HL-60 (cell line): ENCODE measurements around the gene ACOXL.

Experiments used
- GABPA ChIP-seq: IDR thresholded peaks from 2 replicates; pipeline ENCODE4 v1.6.1; 2012; ENCODE audit warnings: low read depth
- POLR2AphosphoS5 ChIP-seq: IDR thresholded peaks from 2 replicates; pipeline ENCODE4 v1.6.1; 2012; ENCODE audit warnings: low read depth
- SPI1 ChIP-seq: IDR thresholded peaks from 2 replicates; pipeline ENCODE4 v1.6.1; 2012; ENCODE audit warnings: low read depth, mild to moderate bottlenecking, borderline replicate concordance
- TF ChIP-seq, protein P1 (sequence below): IDR thresholded peaks from one replicate; pipeline ENCODE4 v1.5.1; 2011; ENCODE audit warnings: low read length, control low read depth, inconsistent platforms; ENCODE audit not compliant: insufficient read depth
- TF ChIP-seq, protein P2 (sequence below): IDR thresholded peaks from 2 replicates; pipeline ENCODE4 v1.6.1; 2012; ENCODE audit warnings: low read depth; ENCODE audit not compliant: insufficient replicate concordance

DNA sequence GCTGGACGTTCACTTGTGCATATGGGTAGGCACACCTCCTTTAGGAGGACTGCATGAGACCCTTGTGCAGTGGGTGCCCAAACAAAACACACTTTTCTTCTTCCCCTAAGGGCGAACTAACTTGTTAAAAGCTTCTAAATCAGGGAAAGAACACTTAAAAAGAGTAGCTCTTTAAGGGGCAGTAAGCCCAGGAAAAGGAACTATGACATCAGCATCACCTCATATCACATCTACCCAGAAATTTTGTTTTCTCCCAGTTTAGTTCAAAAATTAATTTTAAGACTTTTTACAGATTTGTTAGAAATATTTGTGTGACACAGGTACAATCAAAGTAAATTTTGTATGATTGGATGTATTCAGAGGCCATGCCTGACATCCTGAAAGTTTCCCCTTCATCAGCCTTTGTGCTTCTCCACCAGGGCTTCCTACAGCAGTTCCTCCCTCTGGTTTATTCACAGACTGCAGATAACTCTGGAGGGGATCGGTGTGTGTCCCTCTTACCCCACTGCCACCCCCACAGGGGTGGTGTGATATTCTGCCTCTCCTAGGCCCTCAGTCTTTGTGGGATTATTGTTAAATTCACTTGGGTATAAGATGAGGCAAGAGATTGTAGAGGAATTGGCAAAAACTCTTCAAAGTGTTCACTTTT, 416.0 kb downstream of the ACOXL start:
- TF ChIP-seq, protein P1, sequence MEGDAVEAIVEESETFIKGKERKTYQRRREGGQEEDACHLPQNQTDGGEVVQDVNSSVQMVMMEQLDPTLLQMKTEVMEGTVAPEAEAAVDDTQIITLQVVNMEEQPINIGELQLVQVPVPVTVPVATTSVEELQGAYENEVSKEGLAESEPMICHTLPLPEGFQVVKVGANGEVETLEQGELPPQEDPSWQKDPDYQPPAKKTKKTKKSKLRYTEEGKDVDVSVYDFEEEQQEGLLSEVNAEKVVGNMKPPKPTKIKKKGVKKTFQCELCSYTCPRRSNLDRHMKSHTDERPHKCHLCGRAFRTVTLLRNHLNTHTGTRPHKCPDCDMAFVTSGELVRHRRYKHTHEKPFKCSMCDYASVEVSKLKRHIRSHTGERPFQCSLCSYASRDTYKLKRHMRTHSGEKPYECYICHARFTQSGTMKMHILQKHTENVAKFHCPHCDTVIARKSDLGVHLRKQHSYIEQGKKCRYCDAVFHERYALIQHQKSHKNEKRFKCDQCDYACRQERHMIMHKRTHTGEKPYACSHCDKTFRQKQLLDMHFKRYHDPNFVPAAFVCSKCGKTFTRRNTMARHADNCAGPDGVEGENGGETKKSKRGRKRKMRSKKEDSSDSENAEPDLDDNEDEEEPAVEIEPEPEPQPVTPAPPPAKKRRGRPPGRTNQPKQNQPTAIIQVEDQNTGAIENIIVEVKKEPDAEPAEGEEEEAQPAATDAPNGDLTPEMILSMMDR, result no peak
- TF ChIP-seq, protein P2, sequence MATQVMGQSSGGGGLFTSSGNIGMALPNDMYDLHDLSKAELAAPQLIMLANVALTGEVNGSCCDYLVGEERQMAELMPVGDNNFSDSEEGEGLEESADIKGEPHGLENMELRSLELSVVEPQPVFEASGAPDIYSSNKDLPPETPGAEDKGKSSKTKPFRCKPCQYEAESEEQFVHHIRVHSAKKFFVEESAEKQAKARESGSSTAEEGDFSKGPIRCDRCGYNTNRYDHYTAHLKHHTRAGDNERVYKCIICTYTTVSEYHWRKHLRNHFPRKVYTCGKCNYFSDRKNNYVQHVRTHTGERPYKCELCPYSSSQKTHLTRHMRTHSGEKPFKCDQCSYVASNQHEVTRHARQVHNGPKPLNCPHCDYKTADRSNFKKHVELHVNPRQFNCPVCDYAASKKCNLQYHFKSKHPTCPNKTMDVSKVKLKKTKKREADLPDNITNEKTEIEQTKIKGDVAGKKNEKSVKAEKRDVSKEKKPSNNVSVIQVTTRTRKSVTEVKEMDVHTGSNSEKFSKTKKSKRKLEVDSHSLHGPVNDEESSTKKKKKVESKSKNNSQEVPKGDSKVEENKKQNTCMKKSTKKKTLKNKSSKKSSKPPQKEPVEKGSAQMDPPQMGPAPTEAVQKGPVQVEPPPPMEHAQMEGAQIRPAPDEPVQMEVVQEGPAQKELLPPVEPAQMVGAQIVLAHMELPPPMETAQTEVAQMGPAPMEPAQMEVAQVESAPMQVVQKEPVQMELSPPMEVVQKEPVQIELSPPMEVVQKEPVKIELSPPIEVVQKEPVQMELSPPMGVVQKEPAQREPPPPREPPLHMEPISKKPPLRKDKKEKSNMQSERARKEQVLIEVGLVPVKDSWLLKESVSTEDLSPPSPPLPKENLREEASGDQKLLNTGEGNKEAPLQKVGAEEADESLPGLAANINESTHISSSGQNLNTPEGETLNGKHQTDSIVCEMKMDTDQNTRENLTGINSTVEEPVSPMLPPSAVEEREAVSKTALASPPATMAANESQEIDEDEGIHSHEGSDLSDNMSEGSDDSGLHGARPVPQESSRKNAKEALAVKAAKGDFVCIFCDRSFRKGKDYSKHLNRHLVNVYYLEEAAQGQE, result no peak
- TF ChIP-seq GABPA (no peak), POLR2AphosphoS5 (no peak), SPI1 (no peak)
